K562 (cell line): Measurements from ENCODE around the gene ZNF775. TPM values are rescaled to one million over a fixed set of nuclear protein-coding genes. Genes with fewer than 3 reads are reported as not detected.

Experiments used
- CXXC5 ChIP-seq: fragments of 250-450 bp; sonication (Bioruptor Pico); IDR thresholded peaks from 2 replicates; pipeline ENCODE4 v1.8.0; 2022; ENCODE audit warnings: inconsistent platforms, mild to moderate bottlenecking, moderate library complexity
- JUNB ChIP-seq: fragments of 450-650 bp; formaldehyde crosslinking; conservative IDR thresholded peaks from 2 replicates; pipeline ENCODE4 v1.4.0; 2020; ENCODE audit warnings: mild to moderate bottlenecking
- MEIS2 ChIP-seq: fragments of 450-650 bp; IDR thresholded peaks from 2 replicates; pipeline ENCODE4 v1.6.1; 2014; ENCODE audit warnings: mild to moderate bottlenecking; ENCODE audit not compliant: partially characterized antibody
- NCOA4 ChIP-seq: fragments of 450-650 bp; IDR thresholded peaks from 2 replicates; pipeline ENCODE4 v1.6.1; 2018; ENCODE audit warnings: mild to moderate bottlenecking; ENCODE audit not compliant: partially characterized antibody
- NFIC ChIP-seq: fragments of 450-650 bp; IDR thresholded peaks from 2 replicates; pipeline ENCODE4 v1.6.1; 2017; ENCODE audit warnings: mild to moderate bottlenecking, inconsistent platforms
- NFRKB ChIP-seq: fragments of 450-650 bp; IDR thresholded peaks from 2 replicates; pipeline ENCODE4 v1.6.1; 2016; ENCODE audit warnings: low read depth
- NRF1 ChIP-seq, 2 experiments: fragments of 450-650 bp; IDR thresholded peaks in 1 of 2; conservative IDR thresholded peaks in 1 of 2; 2 replicates each; pipeline ENCODE4 v1.6.1; 2014; ENCODE audit warnings: mild to moderate bottlenecking in 2 of 2
- POLR2A ChIP-seq: fragments of 450-650 bp; conservative IDR thresholded peaks from 2 replicates; pipeline ENCODE4 v1.6.1; 2016
- POLR2AphosphoS2 ChIP-seq: IDR thresholded peaks from 2 replicates; pipeline ENCODE4 v1.6.1; 2012; ENCODE audit warnings: low read length, improper control_type of control experiment
- POLR2B ChIP-seq: fragments of 450-650 bp; IDR thresholded peaks from 2 replicates; pipeline ENCODE4 v1.6.1; 2018; ENCODE audit warnings: low read depth; ENCODE audit not compliant: partially characterized antibody
- POLR2G ChIP-seq: fragments of 200-400 bp; formaldehyde crosslinking; IDR thresholded peaks from 2 replicates; pipeline ENCODE4 v1.6.1; 2017; ENCODE audit warnings: low read depth, mild to moderate bottlenecking, antibody characterized with exemption, low read length, moderate library complexity
- RBFOX2 ChIP-seq: fragments of 200-400 bp; formaldehyde crosslinking; IDR thresholded peaks from 2 replicates; pipeline ENCODE4 v1.6.1; 2017; ENCODE audit warnings: low read depth, mild to moderate bottlenecking, low read length, moderate library complexity
- SRSF1 ChIP-seq: fragments of 200-400 bp; formaldehyde crosslinking; IDR thresholded peaks from 2 replicates; pipeline ENCODE4 v1.6.1; 2017; ENCODE audit warnings: mild to moderate bottlenecking, low read depth, low read length, moderate library complexity
- ZNF274 ChIP-seq: IDR thresholded peaks from 2 replicates; pipeline ENCODE4 v1.6.1; 2011; ENCODE audit warnings: low read depth, mild to moderate bottlenecking, low read length, moderate library complexity, borderline replicate concordance
- polyA plus RNA-seq, 8 experiments: library from polyadenylated mRNA; depleted of rRNA in 4 of 8; stranded (reverse) in 5 of 8; unstranded in 3 of 8; fragments of >200 nt; fragmentation: Nextera tagmentation in 2 of 8; fragmentation: Illumina TruSeq in 1 of 8; extraction: Ambion mirVana in 2 of 8; extraction: Trizol in 1 of 8; gene quantifications; 2 replicates each; pipeline versions ENCODE4 v1.2.1 to v1.2.3, GENCODE V29; 2011 to 2014; ENCODE audit warnings: inconsistent platforms in 1 of 8, missing spikeins in 1 of 8
- total RNA-seq, 7 experiments: library from RNA; depleted of rRNA in 6 of 7; stranded (reverse); fragments of >200 nt in 6 of 7; fragmentation: Illumina TruSeq in 2 of 7; extraction: Trizol in 2 of 7; gene quantifications; 2 replicates each; pipeline versions ENCODE4 v1.2.1 to v1.2.3, GENCODE V29; 2011 to 2021; ENCODE audit warnings: low replicate concordance in 1 of 7
- TF ChIP-seq, protein P1 (sequence below), 2 experiments: fragments of 450-650 bp; IDR thresholded peaks; 2 replicates each; pipeline ENCODE4 v1.6.1; 2016
- TF ChIP-seq, protein P2 (sequence below): fragments of 250-450 bp; sonication (Bioruptor Pico); IDR thresholded peaks from 2 replicates; pipeline ENCODE4 v1.4.0; 2020; ENCODE audit warnings: mild to moderate bottlenecking, moderate library complexity
- TF ChIP-seq, protein P3 (sequence below): sonication (generic); formaldehyde crosslinking; IDR thresholded peaks from 2 replicates; pipeline ENCODE4 v1.8.0; 2022; ENCODE audit warnings: missing genetic modification reagents, mild to moderate bottlenecking, moderate library complexity, borderline replicate concordance
- TF ChIP-seq, protein P4 (sequence below): fragments of 450-650 bp; IDR thresholded peaks from 2 replicates; pipeline ENCODE4 v1.6.1; 2016
- TF ChIP-seq, protein P5 (sequence below): conservative IDR thresholded peaks from 2 replicates; pipeline ENCODE4 v1.6.1; 2011; ENCODE audit warnings: low read depth, mild to moderate bottlenecking, low read length; ENCODE audit not compliant: control insufficient read depth

ZNF775 gene
- total and polyA plus RNA-seq, 9 of the 15 experiments (the other 6 are each of a cell fraction or from before 2014, with no cell fraction given): 0.04 to 18.7 (median 4.9) TPM

DNA sequence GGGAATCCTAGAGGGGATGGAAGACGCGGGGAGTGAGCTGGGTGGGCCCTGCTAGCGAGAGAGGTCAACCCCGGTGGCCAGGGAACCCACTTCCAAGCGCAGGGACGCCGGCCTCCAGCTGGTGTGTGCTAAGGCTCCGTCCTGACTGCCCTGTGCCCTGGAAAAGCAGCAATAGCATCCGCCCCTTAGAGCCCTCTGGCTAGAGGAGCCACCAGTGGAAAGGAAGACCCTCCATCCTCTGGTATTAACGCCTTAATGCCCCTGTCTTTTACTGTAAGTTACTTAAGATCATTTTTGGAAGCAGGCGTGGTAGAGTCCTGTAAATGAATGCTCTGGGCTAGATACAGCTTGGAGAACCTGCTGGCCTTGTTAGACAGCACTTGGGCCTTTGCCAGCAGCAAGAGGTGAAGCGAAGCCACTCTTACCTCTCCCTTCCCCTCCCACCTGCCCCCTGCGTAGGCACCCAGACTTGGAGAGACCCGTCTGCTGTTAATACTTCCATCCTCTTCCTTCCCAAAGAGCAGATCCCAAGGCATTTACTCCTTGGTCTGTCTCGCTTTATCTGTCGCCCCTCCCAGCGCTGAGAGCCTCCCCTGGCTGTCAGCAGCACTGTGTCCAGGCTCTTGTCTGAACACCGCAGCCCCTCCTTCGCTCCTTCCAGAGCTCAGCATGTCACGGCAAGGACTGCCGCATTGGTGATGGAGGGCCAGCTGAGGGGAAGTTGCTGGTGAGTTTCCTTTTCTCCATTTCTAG, 5.9 kb upstream of the ZNF775 start (continued):
- TF ChIP-seq POLR2G (peak; percentile 61), POLR2A (peak; percentile 55), NFIC (peak; percentile 87), POLR2B (peak; percentile 14), MEIS2 (peak; percentile 34), POLR2AphosphoS2 (peak; percentile 62; the same call in 1 of the 2 replicates), RBFOX2 (peak; percentile 25), NRF1 (conservative IDR thresholded peaks at IDR 0.05 in 1 of 2, IDR thresholded peaks at IDR 0.05 in 1 of 2) (0 out of 4 replicates have a peak, but pooled peaks of 1 of the 2 experiments have one; percentile 12), CXXC5 (CRISPR knock-in tag) (peak; percentile 24; the same call in 1 of the 2 replicates), JUNB (CRISPR knock-in tag) (no peak), ZNF274 (no peak), NFRKB (no peak), SRSF1 (no peak), NCOA4 (no peak)
- TF ChIP-seq, protein P1, sequence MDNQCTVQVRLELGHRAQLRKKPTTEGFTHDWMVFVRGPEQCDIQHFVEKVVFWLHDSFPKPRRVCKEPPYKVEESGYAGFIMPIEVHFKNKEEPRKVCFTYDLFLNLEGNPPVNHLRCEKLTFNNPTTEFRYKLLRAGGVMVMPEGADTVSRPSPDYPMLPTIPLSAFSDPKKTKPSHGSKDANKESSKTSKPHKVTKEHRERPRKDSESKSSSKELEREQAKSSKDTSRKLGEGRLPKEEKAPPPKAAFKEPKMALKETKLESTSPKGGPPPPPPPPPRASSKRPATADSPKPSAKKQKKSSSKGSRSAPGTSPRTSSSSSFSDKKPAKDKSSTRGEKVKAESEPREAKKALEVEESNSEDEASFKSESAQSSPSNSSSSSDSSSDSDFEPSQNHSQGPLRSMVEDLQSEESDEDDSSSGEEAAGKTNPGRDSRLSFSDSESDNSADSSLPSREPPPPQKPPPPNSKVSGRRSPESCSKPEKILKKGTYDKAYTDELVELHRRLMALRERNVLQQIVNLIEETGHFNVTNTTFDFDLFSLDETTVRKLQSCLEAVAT (IDR thresholded peaks at IDR 0.05): 0 out of 4 replicates have a peak, but pooled peaks of 1 of the 2 experiments have one; percentile 16
- TF ChIP-seq, protein P2, sequence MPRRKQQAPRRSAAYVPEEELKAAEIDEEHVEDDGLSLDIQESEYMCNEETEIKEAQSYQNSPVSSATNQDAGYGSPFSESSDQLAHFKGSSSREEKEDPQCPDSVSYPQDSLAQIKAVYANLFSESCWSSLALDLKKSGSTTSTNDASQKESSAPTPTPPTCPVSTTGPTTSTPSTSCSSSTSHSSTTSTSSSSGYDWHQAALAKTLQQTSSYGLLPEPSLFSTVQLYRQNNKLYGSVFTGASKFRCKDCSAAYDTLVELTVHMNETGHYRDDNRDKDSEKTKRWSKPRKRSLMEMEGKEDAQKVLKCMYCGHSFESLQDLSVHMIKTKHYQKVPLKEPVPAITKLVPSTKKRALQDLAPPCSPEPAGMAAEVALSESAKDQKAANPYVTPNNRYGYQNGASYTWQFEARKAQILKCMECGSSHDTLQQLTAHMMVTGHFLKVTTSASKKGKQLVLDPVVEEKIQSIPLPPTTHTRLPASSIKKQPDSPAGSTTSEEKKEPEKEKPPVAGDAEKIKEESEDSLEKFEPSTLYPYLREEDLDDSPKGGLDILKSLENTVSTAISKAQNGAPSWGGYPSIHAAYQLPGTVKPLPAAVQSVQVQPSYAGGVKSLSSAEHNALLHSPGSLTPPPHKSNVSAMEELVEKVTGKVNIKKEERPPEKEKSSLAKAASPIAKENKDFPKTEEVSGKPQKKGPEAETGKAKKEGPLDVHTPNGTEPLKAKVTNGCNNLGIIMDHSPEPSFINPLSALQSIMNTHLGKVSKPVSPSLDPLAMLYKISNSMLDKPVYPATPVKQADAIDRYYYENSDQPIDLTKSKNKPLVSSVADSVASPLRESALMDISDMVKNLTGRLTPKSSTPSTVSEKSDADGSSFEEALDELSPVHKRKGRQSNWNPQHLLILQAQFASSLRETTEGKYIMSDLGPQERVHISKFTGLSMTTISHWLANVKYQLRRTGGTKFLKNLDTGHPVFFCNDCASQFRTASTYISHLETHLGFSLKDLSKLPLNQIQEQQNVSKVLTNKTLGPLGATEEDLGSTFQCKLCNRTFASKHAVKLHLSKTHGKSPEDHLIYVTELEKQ (CRISPR knock-in tag): no peak
- TF ChIP-seq, protein P3, sequence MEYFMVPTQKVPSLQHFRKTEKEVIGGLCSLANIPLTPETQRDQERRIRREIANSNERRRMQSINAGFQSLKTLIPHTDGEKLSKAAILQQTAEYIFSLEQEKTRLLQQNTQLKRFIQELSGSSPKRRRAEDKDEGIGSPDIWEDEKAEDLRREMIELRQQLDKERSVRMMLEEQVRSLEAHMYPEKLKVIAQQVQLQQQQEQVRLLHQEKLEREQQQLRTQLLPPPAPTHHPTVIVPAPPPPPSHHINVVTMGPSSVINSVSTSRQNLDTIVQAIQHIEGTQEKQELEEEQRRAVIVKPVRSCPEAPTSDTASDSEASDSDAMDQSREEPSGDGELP: peak; percentile 58; the same call in 1 of the 2 replicates
- TF ChIP-seq, protein P4, sequence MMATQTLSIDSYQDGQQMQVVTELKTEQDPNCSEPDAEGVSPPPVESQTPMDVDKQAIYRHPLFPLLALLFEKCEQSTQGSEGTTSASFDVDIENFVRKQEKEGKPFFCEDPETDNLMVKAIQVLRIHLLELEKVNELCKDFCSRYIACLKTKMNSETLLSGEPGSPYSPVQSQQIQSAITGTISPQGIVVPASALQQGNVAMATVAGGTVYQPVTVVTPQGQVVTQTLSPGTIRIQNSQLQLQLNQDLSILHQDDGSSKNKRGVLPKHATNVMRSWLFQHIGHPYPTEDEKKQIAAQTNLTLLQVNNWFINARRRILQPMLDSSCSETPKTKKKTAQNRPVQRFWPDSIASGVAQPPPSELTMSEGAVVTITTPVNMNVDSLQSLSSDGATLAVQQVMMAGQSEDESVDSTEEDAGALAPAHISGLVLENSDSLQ: peak; percentile 66; the same call in 1 of the 2 replicates
- TF ChIP-seq, protein P5, sequence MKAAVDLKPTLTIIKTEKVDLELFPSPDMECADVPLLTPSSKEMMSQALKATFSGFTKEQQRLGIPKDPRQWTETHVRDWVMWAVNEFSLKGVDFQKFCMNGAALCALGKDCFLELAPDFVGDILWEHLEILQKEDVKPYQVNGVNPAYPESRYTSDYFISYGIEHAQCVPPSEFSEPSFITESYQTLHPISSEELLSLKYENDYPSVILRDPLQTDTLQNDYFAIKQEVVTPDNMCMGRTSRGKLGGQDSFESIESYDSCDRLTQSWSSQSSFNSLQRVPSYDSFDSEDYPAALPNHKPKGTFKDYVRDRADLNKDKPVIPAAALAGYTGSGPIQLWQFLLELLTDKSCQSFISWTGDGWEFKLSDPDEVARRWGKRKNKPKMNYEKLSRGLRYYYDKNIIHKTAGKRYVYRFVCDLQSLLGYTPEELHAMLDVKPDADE: 0 out of 2 replicates have a peak, but pooled peaks have one; percentile 44
